Bone marrow (tissue), 2 donors: Measurements from ENCODE around the gene RASGRP2.

Experiments used
- DNase-seq, 2 donors: peaks; one replicate each; lab custom pipeline; 2025; lab: John Stamatoyannopoulos, UW

The RASGRP2 gene

DNA sequence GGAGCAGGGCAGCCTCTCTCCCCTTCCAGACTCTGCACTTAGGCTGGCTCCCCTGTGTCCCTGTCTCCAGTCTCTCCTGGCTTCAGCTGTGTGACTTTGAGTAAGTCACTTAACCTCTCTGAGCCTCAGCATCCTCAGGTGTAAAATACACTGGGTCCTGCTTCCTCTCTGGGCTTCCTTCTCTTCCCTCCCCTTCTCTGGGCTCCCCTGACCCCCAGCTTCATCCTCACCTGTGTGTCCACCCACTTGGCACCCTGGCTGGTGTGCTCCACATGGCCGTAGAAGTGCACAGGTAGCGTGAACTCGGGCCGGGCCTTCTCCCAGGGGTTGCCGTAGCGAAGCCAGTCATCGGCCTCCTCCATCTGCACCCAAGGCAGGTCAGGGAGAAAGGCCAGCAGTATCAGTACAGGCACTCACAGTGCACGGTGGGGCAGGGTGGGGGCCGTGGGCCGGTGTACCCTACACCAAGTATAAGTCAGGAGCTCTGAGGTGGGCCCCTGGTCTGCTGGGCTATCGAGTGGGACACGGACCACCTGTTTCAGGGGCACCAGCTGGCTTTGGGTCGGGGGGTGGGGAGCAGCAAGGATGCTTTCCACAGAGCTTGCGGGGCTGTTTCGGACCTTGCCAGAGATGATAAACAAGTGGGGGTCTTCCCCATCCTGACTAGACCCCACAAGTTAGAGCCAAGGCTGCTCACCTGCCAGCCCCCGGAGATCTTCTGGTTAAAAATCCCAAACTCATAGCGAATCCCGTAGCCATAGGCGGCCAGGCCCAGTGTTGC is 13.8 kb upstream of the RASGRP2 start:
- DNase-seq, result no peak

DNA sequence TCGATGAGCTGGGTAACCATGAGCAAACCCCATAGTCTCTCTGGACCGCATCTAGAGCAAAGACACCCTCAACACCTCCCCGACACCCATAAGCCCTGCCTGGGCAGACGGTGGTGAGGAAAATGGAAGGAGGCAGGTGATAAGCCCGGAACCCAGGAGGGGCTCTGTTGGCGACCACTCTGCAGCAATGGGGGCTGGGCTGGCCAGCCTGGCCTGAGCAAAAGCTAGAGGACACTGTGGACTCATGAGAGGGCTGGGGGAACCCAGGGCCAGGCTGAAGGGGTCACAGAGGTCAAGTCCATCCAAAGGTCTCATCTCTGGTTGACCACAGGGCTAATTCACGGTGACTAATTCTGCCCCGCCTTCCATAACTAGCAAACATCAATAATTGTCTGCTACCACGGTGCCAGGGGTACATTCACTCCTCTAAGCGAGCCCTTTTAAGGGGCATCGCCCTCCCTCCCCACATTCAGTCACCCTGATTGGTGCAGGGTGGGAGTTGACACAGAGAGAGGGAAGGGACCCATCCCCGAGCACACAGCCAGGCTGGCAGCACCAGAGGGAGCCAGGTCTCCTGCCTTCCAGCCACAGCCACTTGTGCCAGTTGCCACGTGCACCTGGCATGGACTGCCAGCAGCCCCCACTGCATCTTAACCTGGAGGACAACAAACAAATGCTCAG is 11.9 kb upstream of the RASGRP2 start:
- DNase-seq, result no peak

DNA sequence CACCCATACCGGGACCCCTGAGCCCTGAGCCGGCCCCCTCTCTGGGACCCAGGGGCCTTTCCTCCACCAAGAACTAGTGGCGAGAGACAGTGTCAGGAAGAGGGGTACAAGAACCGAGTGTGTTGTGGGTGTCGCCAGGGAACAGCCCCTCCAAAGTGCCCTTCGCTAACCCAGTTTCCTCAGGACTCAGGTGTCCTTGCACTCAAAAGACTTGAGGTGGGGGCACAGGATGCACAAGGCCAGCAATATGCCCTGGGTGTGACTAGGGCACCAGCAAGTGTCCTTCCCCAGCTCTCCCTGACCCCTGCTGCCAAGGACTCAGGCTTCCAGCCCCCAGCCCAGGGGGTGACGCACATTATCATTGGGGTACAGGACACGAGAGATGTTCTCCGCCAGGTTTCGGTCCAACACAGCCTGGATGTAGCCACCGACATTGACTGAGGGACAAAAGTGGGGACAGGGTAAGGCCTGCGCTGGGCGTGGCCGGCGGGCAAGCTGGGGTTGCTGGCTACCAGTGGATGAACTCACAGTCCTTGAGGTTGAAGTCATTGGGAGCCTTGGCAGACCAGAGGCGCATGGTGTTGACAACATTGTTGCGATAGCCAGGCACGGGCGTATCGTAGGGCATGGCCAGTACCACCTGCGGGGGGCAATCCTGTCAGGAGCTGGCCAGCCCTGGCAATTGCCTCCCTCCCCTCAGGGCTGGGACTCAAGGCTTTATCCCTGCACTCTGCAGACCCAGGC is 11.1 kb upstream of the RASGRP2 start:
- DNase-seq, result no peak

DNA sequence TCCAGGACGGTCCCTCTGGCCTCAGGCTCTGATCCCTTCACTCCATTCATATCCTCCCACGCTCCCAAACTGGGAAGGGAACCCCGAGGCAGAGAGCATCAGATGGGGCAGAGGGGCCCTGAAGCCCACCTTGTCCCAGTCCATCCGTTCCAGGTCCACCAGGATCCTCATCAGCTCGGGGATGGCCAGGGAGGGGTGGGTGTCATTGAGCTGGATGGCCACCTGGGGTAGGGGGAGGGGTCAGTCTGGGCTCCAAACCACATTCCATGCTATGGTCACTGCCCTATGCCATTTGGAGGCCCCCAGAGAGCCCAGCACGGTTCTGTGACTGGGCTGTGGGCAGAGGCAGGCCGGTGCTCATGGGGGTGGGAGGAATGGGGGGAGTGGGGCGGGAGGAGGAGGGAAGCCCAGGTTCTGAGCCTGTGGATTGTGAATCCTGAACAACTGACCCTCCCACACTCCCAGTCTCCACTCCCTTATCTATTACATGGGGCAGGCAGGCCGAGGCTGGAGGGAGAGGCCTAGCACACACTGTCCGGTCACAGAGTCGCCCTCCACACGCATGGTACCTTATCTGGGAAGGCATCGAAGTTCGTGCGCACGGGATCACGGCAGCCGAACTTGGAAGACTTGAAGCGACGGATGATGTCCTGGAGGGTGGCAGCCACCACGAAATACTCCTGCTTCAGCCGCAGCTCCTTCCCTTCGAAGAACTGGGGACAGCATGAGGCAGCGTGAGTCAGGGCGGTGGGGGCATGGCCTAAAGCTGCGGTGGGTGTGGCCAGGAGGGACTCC is 10.4 kb upstream of the RASGRP2 start:
- DNase-seq, result no peak

DNA sequence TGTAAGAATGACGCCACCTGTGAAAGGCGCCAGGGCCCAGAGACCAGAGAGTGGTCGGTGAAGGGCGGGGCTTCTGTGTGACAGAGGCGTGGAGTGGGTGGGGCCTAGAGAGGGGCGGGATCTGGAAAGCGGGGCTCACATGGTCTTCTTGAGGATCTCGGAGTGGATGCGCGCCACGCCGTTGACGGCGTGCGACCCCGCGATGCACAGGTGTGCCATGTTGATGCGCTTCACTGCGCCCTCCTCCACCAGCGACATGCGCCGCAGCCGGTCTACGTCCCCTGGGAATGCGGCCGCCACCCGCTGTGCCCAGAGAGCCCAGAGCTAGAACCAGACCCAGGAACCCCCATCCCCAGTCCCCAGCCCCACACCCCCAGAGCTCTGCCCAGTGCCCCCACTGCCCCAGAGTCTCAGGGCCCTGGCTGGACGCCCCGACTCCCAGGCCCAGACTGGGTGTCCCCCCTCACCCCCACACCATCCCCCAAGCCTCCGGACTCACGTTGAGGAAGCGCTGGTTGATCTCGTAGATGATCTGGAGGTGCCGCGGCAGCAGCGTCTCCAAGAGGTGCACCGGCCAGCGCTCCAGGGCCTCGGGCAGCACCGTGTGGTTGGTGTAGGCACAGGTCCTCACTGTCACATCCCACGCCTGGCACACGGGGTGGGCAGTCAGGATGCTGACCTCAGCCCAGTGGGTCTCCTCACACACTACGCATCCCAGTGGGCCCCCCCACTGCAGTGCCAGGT is 9.6 kb upstream of the RASGRP2 start:
- DNase-seq, result no peak

DNA sequence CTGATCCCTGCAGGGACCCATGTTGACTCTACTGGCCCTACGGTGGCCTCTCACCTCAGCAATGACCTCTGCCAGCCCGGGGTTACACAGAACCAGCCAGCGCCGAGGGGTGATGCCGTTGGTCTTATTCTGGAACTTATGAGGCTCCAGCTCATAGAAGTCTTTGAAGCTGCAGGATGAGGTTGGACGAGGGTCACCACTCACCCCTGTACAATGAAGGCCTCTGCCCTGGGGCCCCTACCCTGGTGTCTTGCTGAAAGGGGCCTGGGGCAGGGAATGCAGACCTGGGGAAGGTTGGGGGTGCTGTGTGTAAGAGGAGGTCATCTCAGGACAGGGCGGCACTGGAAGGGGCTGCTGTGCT is 9.1 kb upstream of the RASGRP2 start:
- no peak for DNase-seq

DNA sequence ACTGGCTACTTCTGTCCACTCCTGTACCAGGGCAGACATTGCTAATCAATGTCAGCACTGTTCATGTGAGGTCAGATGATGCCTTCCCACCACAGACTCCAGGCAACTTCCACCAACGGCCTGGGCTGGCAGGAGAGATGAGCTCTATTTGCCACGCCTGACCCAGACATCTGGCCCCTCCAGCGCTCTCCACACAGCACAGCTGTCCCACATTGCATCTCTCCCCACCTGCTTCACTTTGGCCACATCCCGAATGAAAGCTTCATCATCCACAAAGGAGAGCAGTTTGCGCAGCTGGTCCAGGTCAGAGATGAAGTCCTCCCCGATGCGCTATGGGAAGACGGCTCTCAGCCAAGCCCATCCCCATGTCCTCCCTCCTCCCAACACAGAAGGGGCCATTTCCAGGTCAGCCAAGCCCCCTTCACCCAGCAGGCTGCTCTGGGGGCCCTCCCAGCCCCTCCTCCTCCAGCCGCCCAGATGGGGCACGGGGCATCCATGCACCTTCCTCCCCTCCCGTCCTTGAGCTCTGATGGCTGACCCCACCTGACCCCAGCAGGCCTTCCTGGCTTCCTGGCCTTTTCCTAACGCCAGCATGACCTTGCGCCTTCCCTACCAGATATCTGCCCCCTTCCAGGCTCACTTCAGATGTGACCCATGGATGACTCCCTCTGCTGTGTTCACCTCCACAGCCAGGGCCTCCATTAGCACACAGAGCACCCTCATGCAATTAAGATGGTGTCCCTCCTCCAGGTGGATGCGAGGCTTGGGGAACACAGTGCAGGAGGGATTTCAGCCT is 8.4 kb upstream of the RASGRP2 start:
- no peak for DNase-seq

DNA sequence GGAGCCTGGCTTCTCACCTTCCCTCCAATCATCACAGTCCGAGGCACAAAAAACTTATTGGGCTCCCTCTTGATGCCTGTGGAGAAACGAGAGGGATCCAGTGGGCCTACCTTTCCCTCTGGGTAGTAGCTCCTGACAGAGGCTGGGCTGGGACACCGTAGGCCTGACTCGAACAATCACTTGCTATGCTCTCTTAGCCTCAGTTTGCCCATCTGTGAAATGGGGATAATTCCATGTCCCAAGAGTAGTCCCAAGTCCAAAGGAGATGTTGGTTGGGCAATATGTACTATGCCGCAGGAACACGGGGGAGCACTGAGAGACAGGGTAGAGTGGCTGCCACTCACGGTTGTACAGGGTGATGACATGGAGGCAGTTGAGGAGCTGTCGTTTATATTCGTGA is 7.6 kb upstream of the RASGRP2 start:
- no peak for DNase-seq

DNA sequence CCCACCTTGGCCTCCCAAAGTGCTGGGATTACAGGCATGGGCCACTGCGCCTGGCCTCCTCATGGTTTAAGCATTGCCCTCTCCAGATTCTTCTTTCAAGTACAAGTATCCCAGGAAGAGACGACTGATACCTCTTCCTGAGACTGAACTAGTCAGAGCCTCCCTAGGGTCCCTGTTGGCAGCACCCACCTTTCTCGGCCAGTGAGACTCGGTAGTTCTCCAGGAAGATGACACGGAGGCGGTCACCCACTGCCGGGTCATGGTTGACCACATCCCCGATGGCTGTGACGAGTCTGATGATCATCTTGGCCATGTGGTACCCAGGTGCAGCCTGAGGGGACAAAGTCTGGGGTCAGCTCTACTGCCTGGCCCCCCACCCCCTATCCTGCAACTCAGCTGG is 7.2 kb upstream of the RASGRP2 start:
- DNase-seq, result no peak

DNA sequence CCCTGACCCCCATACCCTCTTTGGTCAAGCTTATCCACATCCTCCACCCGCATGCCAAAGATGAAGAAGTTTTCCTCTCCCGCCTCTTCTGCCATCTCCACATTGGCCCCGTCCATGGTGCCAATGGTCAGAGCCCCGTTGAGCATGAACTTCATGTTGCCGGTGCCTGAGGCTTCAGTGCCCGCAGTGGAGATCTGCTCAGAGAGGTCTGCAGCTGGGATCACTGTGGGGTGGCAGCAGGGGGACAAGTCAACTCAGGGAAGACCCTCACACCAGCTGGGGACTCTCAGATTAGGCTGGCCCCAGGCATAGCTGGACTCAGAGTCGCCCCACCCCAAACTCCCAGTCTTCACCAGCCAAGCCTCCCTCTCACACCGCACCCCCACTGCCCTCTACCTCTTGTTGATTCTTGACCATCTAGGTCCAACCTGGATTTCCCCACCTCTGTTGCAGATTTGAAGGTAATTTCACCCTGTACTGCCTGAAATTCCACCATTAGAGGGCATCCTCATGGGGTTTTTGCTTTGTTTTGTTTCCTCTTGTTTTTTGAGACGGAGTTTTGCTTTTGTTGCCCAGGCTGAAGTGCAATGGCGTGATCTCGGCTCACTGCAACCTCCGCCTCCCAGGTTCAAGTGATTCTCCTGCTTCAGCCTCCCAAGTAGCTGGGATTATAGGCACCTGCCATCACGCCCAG is 6.6 kb upstream of the RASGRP2 start:
- DNase-seq, result no peak

DNA sequence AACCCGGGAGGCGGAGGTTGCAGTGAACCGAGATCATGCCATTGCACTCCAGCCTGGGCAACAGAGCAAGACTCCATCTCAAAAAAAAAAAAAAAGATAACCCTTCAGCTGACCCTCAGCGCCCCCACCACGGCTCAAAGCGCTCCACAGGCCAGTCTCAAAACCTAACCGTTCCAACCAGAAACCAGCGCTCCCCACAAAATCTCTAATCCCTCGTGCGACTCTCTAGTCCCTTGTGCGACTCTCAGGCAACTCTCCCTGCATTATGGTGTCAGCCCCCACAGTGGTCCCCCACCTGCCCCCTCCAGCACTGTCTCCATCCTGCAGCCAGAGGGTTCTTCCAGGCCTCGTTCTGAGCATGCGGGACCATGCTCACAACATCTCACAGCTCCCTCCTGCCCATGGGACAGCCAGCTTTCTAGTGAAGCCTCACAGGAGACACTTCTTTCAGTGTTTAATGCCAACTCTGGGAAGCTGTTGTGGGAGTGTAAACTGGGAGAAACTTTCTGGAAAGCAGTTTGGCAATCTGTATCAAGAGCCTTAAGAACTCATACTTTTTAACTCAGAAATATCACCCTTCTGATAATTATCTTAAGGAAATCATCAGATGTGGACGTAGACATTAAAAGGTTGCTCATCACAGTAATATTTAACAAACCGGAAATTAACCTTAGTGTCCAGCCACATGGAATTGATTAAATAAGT is 4.2 kb upstream of the RASGRP2 start:
- DNase-seq, result no peak

DNA sequence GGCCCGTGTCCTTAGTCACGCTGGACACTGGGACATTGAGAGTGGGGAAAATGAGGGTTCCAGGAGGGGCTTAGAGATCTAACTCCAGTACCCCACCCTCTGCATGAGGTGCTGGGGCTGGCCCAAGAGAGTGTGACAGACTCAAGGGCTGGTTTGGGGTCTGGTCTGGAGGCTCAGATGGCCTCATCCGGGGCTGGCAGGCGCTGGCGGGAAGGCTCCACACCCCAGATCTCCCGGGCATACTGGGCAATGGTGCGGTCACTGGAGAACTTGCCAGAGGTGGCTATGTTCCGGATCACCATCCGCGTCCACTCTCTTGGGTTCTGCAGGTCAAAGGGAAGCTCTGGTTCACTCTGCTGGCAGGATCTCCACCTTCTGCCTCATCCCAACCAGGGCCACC is 2.5 kb upstream of the RASGRP2 start:
- no peak for DNase-seq

DNA sequence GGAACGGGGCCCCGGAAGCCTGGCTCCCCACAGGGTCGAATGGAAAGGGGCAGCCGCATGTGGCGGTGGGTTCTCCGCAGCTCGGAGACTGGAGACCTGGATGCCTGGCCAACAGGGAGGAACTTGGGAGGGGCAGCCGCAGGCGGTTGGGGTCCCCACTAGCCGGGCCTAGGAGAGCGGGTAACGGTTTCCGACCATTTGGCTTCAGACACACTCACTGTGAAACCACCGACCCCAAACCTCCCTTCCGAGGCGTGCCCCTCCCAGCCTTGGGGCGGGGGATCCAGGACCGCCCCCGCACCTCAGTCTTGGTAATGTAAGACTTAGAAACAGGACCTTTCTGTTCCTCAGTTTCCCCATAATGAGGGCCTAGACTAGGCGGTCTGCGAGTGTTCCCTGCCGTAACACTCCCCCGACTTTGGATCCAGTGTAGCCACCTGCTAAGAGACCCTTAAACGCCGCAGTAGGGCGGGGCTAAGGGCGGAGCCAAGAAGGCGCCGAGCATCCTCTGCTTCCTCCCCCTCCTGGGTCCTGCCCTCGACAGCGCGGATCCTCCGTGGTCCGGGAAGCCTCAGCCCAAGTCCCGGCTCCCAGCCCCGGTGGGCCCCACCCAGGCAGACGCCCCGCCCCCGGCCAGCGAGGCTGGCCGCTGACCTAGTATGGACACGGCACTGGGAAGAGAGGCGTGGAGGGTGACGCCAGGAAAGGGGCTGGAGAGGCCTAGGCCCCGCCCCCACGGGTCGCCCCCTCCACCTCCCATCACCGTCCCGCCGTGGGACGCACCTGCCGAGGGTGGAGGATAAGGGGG is 1.8 kb upstream of the RASGRP2 start:
- peak; percentile 45 to 75 for DNase-seq

DNA sequence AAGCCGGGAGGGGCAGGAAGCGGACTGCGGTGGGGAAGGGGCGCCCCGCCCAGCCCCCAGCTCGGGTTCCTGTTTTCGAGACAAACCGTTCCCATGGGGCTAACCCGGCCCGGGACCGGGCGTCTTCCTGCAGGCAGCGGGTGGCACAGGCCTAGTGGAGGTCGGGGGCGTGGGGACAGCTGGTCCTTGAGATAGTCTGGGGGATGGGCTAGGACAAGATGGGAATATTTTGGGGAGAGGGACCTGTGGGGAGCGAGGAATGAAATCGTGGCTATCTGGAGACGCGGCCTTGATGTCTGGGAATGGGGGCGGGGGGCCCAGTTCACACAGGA is 1.2 kb upstream of the RASGRP2 start:
- peak; percentile 47 to 91 for DNase-seq

DNA sequence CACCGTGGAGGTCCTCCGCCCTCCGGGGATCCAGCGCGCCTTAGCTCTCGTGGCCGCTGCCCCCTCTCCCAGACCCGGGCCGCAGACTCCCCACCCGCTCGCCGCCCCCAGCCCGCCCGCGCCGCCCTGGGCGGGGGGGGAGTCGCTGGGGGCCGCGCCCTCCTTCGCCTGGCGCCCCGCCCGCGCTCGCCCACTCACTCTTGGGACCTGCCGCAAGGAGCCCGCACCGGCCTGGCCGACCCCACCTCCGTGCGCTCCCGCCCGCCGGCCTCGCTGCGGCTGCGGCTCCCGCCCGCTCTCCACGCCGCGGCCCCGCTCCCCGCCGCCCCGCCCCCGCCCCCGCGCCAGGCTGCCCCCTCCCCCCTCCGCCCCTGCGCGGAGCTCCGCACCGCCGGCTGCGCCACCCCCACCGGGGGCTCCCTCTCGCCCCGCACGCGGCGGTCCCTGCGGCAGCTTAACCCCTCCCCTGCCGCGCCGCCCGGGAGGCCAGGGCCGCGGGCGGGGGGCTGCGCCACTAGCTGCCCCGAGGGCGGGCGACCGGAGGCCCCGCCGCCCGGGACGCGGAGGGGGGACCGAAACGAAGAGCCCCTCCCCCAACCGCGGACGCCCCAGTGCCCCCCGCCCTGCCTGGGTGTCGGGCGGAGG is 724 bp upstream of the RASGRP2 start:
- no peak for DNase-seq

DNA sequence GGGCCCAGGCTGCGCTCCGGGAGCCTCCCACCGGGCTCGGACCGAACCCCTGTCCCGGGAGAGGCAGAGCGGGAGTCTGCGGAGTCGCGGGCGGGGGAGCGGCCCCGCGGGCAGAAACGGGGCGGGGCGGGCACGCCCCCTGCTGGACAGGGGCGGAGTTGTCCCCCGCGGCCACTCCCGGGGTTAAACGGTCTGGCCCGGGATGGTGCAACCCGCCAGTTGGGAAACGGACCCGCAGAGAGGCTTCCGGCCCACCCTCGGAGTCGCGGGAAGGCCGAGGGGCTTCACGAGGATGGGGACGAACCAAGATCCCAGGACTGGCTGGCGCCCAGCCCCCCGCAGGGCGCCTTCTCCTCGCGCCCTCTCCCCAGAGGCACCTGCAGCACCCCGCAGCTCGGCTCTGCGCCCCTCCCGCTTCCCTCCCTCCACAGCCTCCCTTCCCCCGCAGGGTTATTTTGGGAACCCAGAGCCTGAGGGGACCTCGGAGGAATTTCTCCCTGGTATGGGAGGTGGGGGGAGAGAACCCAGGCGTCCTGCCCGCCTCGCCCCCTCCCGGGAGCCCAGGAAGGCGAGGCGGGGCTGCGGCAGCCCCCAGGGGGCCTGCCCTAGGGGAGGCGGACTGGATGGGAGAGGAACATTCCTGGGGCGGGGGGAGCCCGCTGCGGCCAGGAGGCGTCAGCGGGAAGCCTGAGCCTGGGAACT is 902 bp downstream of the RASGRP2 start:
- peak; percentile 28 to 79 for DNase-seq

DNA sequence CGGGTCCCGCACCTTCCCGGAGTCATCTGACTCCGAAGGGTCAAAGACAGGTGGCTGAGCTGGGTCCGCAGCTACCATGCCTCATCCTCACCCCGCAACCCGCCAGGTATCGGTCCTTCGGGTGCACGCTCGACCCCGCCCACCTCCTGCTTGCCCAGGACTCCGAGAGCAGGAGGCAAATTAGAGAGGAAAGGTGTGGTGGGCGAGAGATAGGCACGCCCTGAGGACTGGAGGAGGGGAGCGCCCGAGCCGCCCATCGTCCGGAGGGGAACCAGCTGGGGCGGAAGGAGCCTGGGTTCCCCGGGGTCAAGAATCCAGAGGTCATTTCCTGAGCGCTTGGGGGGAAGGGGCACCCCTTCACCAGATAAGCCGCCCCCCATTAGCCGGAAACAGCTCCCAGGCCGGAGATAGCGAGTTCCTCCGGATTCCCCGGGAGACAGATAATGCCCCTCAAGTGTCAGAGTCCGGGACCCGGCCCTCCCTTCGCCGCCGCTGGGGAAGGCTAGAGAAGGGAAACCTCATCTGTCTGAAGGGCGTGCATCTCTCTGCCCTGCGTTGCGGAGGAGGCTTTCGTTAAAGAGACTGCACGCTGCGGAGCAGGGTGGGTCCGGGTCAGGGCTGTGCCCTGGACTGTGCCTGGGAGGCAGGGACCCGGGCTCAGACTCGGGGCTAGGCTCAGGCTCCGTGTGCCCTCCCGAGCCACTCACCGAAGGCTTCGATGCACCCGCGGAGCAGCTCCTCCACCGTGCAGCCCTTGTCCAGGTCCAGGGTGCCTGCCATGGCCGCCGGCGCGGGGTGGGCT is 1.7 kb downstream of the RASGRP2 start:
- peak in 1 of 2 donors; percentile 13 for DNase-seq
